Measurements from ENCODE around the gene TSC22D1.
A peak's percentile ranks its signal among the peaks of the same experiment; 100 is the strongest.
"Not testable (repeated sequence)": the region's sequence is repeated elsewhere in the genome, so short reads cannot be mapped to it uniquely, and the experiment has no call there.

Gene TSC22D1

GRCh38 chr13:44575741-44576350 lies at the start of gene TSC22D1:
Gene TSC22D1, minus strand, starts transcription at chr13:44576330. Its CDS starts 256 bp downstream, at chr13:44576074.
- peak in 2 of 3 donors; percentile 26 to 33 for DNase-seq (ENCODE audit: low read depth in 3 of 3)

DNA sequence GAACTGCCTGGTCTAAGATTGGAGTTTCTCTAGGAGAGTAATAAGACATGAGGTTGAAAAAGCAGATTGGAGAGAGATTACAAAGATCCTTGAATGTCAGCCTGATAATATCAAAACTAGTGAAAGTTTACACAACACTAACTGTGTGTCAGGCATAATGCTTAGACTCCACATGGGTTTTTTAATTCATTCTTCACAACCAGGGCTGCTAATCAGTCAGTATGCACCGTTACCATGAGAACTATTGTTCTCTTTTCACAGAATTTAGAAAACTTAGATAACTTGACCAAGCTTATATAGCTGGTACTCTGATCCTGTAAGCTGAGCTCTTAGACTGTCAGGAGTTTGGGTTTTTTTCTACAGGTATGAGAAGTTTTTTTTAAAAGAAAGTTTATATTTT lies 46.6 kb upstream of the TSC22D1 start:
- no peak for DNase-seq (ENCODE audit: low read depth in 3 of 3)

- no peak for DNase-seq (ENCODE audit: low read depth in 3 of 3)
These were observed 46.1 kb upstream of the TSC22D1 start for GRCh38 chr13:44622261-44622660.

- no peak for DNase-seq (ENCODE audit: low read depth in 3 of 3)
These were observed 43.9 kb upstream of the TSC22D1 start for GRCh38 chr13:44620057-44620456.

DNA sequence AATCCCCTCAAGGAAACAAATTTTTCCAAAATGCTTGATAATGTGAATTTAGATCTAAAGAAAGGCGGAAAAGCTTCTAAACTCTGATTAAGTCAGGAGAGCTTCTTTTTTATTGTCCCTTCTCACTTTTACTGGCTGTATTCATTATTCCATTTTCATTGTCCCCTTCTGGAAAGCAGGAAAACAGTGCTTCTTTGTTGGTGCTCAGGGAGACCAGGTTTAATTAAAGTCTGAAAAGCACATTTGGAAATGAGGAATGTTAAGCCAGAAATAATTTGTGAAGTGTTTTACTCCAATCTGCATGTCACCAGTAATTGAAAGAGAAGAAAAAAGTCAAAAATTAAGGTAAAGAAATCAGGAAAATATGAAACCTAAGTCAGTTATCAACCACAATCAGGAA lies 43.5 kb upstream of the TSC22D1 start:
- no peak for DNase-seq (ENCODE audit: low read depth in 3 of 3)

GRCh38 chr13:44618326-44618725 lies 42.2 kb upstream of the TSC22D1 start:
- no peak for DNase-seq (ENCODE audit: low read depth in 3 of 3)

GRCh38 chr13:44617648-44618047 lies 41.5 kb upstream of the TSC22D1 start:
- DNase-seq (ENCODE audit: low read depth in 3 of 3), result no peak

- no peak for DNase-seq (ENCODE audit: low read depth in 3 of 3)
These were observed 33.0 kb upstream of the TSC22D1 start for GRCh38 chr13:44609137-44609536.

DNA sequence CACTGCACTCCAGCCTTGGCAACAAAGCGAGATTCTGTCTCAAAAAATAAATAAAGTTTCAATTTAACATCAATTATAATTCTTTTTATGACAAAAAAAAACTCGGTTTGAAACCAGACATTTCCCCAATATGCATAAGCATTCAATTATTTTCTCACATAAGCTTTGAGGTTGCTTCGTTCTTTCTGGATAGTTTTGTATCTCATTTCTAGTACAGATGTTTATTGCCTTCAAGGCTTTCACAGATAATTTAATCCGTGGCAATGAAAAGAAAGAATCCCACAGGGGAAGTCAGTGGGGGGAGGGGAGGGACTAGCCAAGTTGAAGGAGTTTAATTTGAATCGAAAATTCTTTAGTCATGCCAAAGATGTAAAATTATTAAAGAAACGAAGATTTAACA lies 29.6 kb upstream of the TSC22D1 start:
- DNase-seq (ENCODE audit: low read depth in 3 of 3), result no peak

DNA sequence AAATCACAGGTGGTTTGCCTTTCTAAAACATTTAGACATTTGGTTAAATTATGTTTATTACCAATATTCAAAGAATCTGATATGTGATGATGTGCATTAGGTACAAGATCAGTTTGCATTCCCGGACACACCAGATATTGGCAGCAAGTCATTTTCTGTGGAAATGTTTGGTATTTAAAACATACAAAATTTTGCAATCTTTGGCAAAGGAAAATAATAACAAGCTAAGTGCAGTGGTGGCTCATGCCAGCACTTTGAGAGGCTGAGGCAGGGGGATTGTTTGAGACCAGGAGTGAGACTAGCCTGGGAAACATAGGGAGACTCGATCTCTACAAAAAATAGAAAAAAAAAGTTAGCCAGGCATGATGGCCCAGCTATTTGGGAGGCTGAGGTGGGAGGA lies 29.1 kb upstream of the TSC22D1 start:
- DNase-seq (ENCODE audit: low read depth in 3 of 3), result no peak

DNA sequence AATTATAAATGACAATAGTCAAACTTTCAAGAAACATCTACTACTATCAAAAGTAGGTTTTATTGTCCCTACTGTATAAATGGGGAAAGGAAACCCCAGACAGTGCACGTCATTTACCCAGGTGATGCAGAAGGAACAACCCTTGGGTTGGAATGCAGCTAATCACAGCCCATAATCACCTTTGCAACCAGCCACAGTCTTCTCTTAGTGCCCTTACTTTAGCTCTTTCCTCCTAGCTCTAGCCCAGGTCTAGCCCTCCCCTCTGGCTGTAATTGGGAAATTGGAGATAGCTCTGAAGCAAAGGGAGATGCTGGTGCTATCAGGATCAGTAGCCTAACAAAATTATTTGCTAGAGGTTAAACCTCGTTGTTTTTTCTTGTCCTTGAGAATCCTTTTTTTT lies 25.5 kb upstream of the TSC22D1 start:
- no peak for DNase-seq (ENCODE audit: low read depth in 3 of 3)

- DNase-seq (ENCODE audit: low read depth in 3 of 3), result not testable (repeated sequence)
These were observed 17.9 kb upstream of the TSC22D1 start for GRCh38 chr13:44593861-44594592.

DNA sequence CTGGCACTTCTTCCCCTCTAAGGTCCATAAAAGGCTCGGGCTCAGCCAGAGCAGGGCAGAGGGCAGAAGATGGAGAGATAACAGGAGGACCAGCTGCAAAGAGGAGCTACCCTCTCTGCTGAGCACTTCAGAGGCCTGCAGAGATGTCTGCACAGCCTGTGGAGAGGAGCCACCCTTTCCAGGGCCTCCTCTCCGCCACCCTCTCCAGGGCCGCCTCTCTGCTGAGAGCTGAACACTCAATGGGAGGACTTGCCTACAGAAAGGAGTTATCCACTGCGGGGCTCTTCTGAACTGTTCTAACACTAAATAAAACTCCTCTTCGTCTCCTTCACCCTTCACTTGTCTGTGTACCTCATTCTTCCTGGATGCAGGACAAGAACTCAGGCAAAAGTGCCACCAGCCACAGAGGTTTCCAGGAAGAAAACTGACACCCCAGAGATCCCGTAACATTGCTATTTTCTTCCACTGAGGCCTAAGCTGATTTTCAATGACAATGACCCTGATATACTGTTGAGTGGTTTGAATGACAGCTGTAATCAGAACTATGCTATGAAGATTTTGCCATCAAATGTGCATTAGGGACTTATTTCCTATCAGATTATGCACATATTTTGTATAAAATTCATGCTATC lies 16.2 kb upstream of the TSC22D1 start:
- DNase-seq (ENCODE audit: low read depth in 3 of 3), result no peak

DNA sequence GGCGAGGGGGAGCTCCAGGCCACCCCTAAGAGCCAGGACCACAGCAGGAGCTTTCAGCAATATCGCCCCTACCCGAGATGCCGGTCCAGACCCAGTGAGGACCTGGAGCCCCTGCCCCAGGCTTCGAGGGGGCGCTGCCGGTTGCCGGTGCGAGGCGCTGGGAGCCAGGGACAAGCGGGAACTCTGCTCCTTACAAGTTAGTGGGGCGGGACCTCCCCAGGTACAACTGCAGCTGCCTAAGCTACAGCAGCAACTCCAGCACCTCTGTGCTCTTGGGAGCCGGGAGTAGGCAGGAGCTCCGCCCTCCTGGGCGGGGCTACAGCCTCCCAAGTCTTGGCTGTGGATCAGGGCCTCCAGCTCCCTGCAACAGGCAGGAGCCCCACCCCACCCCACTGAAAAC lies 15.2 kb upstream of the TSC22D1 start:
- no peak for DNase-seq (ENCODE audit: low read depth in 3 of 3)

DNA sequence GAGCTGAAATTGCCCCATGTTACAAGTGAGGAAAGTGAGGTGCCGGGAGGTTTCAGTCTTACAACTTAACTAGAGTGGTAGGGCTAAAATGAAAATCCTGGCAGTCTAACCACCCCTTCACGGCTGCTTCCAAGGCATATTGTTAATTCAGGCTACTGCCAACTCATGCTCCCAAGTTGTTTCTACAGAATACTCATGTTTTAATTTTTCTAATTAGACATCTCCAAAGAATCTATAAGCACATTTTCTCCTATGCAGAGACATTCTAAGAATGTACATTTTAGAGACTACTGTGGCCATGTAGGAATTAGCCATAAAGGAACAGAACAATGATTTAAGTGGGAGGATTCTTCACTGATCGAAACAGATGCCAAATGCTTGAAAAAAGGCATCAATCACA lies 7.0 kb upstream of the TSC22D1 start:
- DNase-seq (ENCODE audit: low read depth in 3 of 3), result no peak

GRCh38 chr13:44578067-44578400 lies 1.9 kb upstream of the TSC22D1 start:
- no peak for DNase-seq (ENCODE audit: low read depth in 3 of 3)

DNA sequence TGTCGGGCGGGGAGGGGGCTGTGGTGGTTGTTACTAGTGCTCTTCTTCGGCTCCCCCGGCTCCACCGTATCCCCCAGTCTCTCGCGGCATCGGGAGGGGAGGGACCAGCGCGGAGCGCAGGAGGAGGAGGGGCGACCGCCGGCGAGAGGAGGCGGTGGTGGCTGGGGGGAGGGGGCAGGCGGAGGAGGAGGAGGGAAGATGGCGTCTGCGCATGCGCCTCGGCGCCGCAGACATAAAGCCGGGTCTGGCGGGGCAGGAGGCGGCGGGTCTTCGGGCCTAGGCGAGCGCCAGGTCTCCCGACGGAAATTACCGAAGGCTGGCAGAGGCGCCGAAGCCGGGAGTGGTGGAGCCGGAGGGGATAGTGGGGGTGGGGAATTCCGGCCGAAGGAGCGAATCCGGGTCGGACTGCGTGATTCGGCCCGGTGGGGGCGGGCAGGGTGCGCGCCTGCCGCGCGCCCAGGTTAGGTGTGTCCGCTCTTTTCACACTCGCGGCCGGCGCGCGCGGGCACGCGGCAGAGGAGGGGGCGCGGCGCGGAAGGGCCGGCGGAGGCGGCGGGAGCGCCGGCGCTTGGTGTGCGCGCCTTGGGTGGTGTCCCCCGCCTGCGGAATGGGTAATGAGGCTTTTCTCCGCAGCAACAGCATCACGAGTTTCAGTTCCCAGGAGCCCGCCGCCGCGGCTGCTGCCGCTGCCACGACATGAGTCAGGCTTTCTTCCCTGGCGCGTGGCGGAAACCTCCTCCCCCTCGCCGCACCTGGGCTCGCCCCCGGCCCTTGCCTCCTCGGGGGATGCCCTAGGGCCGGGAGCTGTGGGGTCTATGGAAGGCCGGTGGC lies 1.3 kb upstream of the TSC22D1 start:
- peak; percentile 84 to 97 (median 91) for DNase-seq (ENCODE audit: low read depth in 3 of 3)

GRCh38 chr13:44576351-44577235 lies 463 bp upstream of the TSC22D1 start:
- peak in 2 of 3 donors; percentile 8 to 27 for DNase-seq (ENCODE audit: low read depth in 3 of 3)

- no peak for DNase-seq (ENCODE audit: low read depth in 3 of 3)
These were observed 1.1 kb downstream of the TSC22D1 start for GRCh38 chr13:44575035-44575434.

GRCh38 chr13:44574466-44574855 lies 1.7 kb downstream of the TSC22D1 start:
- DNase-seq (ENCODE audit: low read depth in 3 of 3), result no peak

DNA sequence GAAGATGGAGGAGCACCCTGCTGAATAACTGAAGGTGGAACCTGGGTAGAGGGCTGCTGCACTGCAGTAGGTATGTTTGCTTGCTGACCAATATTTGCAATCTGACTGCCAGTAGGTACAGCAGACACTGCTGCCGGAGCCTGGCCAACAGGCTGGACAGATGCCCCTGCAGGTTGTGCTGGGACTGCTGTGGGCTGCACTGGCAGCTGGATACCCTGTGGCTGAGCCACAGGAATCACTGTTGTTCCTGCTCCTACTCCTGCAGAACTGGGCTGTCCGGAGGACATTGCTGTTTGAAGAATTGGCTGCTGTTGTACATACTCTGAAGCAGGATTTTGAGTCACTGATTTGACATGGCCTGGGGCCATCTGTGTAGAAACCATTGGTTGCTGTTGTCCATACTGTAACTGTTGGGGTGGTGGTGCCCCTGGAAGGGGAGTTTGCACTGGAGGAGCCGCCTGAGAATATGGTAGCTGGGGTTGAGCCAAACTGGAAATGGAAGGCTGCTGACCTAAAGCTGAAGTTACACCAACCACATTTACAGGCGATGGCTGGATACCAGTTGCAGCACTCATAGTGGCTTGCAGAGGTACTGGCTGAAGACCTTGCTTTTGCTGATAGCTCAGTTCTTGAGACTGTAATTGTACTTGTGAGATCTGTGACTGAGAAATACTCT lies 2.2 kb downstream of the TSC22D1 start:
- no peak for DNase-seq (ENCODE audit: low read depth in 3 of 3)

Data from stimulated activated CD4-positive, alpha-beta T cell treated with anti-CD3 and anti-CD28 coated beads, TNF-alpha, amount 100 ng/mL, for 48 hours (primary cell).